Measurements from ENCODE around the gene ZNF333.

DNA sequence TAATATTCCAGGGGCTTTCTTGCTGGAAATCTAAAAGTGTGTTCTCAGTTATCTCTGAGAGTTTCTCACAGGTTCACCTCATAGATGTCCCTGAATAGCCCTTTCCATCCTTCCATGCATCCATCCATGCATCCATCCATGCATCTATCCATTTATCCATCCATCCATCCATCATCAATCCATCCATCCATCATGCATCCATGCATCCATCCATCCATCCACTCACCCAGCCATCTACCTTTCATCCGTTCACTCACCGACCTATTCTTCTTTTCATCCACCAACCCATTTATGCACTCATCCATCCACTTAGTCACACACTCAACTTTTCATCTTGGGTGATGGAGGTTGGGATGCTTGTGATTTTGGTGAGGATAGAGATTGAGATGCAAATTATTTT lies 7.8 kb upstream of the ZNF333 start:
- TF ChIP-seq POLR2AphosphoS5 (IDR thresholded peaks at IDR 0.05; ENCODE audit: low read depth, low read length) (no peak), POLR2A (IDR thresholded peaks at IDR 0.05; ENCODE audit: low read depth, low read length) (no peak), SPI1 (IDR thresholded peaks at IDR 0.05; ENCODE audit: low read depth, low read length) (no peak), POU2F2 (IDR thresholded peaks at IDR 0.05; ENCODE audit: low read depth, low read length) (no peak), PAX5 (IDR thresholded peaks at IDR 0.05; ENCODE audit: insufficient read depth, low read length, severe bottlenecking) (no peak)
